ENCODE data around the gene TMEM208.

TMEM208 gene

GRCh38 chr16:67241008-67241900 is 14.3 kb downstream of the TMEM208 start:
- intact Hi-C loops (cut with micrococcal nuclease): loop anchor here (5.0 kb wide), 1 partner anchor 44 kb away; the partner anchor contains the start of gene ELMO3
- Mint-ChIP-seq H3K27ac (peak overlapping the region; percentile 85), H3K4me1 (ENCODE audit: low read depth) (peaks cover 87% of the 10 kb centered on the region), H3K4me3 (peak overlapping the region; percentile 40), H3K27me3 (no peaks in the 10 kb centered on the region), H3K9me3 (no peaks in the 10 kb centered on the region), H3K36me3 (ENCODE audit: low read depth) (peaks cover 38% of the 10 kb centered on the region)

- peak overlapping the region; percentile 23 for H3K4me3 Mint-ChIP-seq
- H3K36me3 Mint-ChIP-seq (ENCODE audit: low read depth): peaks cover 37% of the 10 kb centered on the region
- intact Hi-C loops (cut with micrococcal nuclease): loop anchor here (5.0 kb wide), 1 partner anchor 45 kb away; the partner anchor contains the start of gene ELMO3
- no peaks in the 10 kb centered on the region for H3K9me3 Mint-ChIP-seq
- H3K27me3 Mint-ChIP-seq: no peaks in the 10 kb centered on the region
- H3K27ac Mint-ChIP-seq: peak overlapping the region; percentile 85
- peaks cover 78% of the 10 kb centered on the region for H3K4me1 Mint-ChIP-seq (ENCODE audit: low read depth)
These were observed 15.3 kb downstream of the TMEM208 start for GRCh38 chr16:67242138-67242730.

- Mint-ChIP-seq H3K4me1 (ENCODE audit: low read depth) (peaks cover 79% of the 10 kb centered on the region), H3K36me3 (ENCODE audit: low read depth) (peaks cover 26% of the 10 kb centered on the region), H3K9me3 (no peaks in the 10 kb centered on the region), H3K4me3 (peak overlapping the region; percentile 89), H3K27me3 (peaks cover 10% of the 10 kb centered on the region), H3K27ac (peak overlapping the region; percentile 88)
- intact Hi-C loops (cut with micrococcal nuclease): loop anchor here (5.0 kb wide), 1 partner anchor 46 kb away; the partner anchor contains the start of gene ELMO3
These were observed 16.6 kb downstream of the TMEM208 start for GRCh38 chr16:67243481-67243880.

GRCh38 chr16:67244387-67245185 is 17.7 kb downstream of the TMEM208 start:
- peak overlapping the region; percentile 89 for H3K4me3 Mint-ChIP-seq
- H3K27ac Mint-ChIP-seq: peak overlapping the region; percentile 88
- intact Hi-C loops (cut with micrococcal nuclease): loop anchor here (5.0 kb wide), 1 partner anchor 47 kb away; the partner anchor contains the start of gene ELMO3
- H3K27me3 Mint-ChIP-seq: peaks cover 20% of the 10 kb centered on the region
- H3K36me3 Mint-ChIP-seq (ENCODE audit: low read depth): peaks cover 15% of the 10 kb centered on the region
- peaks cover 80% of the 10 kb centered on the region for H3K4me1 Mint-ChIP-seq (ENCODE audit: low read depth)
- H3K9me3 Mint-ChIP-seq: no peaks in the 10 kb centered on the region

- Mint-ChIP-seq H3K4me3 (peak overlapping the region; percentile 89), H3K27me3 (peaks cover 26% of the 10 kb centered on the region), H3K36me3 (ENCODE audit: low read depth) (peaks cover 10% of the 10 kb centered on the region), H3K4me1 (ENCODE audit: low read depth) (peaks cover 80% of the 10 kb centered on the region), H3K9me3 (no peaks in the 10 kb centered on the region), H3K27ac (peak overlapping the region; percentile 88)
- intact Hi-C loops (cut with micrococcal nuclease): no loop called here
These were observed 18.3 kb downstream of the TMEM208 start for GRCh38 chr16:67245186-67245585.

DNA sequence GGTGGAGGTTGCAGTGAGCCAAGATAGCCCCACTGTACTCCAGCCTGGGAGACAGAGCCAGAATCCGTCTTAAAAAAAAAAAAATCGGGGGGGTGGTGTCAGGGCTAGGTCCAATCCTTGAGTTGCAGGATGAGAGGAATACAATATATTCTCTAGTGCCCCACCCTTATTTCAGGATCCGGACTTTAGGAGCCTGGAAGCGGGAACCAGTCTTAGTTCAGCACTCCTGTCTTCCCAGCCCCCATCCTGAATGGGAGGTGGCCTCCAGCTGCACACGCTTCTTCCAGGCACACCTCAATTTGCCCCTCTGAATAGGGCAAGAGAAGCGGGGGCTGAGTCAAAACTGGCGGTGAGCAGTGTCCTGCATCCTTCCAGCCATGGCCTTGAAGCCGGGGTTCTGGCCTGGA is 18.7 kb downstream of the TMEM208 start:
- Mint-ChIP-seq H3K36me3 (ENCODE audit: low read depth) (peaks cover 10% of the 10 kb centered on the region), H3K27ac (peak overlapping the region; percentile 88), H3K9me3 (no peaks in the 10 kb centered on the region), H3K4me1 (ENCODE audit: low read depth) (peaks cover 78% of the 10 kb centered on the region), H3K27me3 (peaks cover 31% of the 10 kb centered on the region), H3K4me3 (peak overlapping the region; percentile 89)
- intact Hi-C loops (cut with micrococcal nuclease): no loop called here

GRCh38 chr16:67246081-67246755 is 19.3 kb downstream of the TMEM208 start:
- Mint-ChIP-seq H3K27ac (peak overlapping the region; percentile 88), H3K4me1 (ENCODE audit: low read depth) (peaks cover 72% of the 10 kb centered on the region), H3K27me3 (peaks cover 33% of the 10 kb centered on the region), H3K4me3 (peak overlapping the region; percentile 89), H3K9me3 (no peaks in the 10 kb centered on the region), H3K36me3 (ENCODE audit: low read depth) (peaks cover 10% of the 10 kb centered on the region)
- intact Hi-C loops (cut with micrococcal nuclease): no loop called here

GRCh38 chr16:67246756-67247191 is 19.8 kb downstream of the TMEM208 start:
- Mint-ChIP-seq H3K9me3 (no peaks in the 10 kb centered on the region), H3K36me3 (ENCODE audit: low read depth) (peaks cover 10% of the 10 kb centered on the region), H3K27me3 (peaks cover 38% of the 10 kb centered on the region), H3K4me3 (peak overlapping the region; percentile 89), H3K4me1 (ENCODE audit: low read depth) (peaks cover 67% of the 10 kb centered on the region), H3K27ac (peak overlapping the region; percentile 88)
- intact Hi-C loops (cut with micrococcal nuclease): loop anchor here (1.0 kb wide), 1 partner anchor 20 kb away; no protein-coding TSS in a partner anchor

DNA sequence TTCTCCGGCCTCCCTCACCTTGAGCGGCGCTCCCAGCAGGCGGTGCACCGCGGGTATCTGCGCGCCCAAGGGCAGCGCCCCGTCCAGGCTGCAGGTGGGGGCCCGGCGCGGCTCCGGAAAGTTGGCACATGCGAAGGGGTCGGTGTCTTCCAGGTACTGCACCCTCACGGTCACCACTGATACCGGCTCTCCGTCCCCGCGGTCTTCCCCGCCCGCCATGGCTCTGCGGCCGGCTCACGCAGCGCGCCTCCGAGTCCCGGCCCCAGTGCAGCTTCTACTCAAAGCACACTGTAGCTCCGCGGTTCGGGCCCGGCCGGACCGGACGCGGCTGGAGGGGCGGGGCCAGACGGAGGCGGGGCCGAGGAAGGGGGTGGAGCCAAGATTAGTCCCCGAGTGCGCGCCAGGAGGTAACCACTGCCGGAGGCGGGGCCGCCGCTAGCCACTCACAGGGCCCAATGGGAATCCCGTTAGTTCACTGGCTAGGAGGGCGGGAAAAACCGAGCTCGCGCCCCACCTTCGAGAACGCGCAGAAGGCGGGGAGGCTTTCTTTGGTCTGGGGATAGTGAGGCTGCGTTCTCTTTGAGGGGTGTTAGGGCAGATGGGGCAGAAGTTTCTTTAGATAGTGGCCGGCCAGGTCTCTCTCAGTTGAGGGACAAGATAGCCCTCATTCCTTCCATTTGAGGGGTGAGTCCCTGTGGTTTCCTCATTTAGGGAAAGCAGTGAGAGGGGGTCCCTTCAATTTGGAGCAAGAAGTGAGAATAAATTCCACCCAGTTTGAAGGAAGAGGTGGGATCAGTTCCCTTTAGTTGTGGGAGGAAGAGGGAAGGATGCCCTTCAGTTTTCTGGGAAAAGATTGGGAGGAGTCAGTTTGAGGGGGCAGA is 20.5 kb downstream of the TMEM208 start, which contains the start of gene FHOD1:
Gene FHOD1 (minus strand): TSS at position 290 of the 881 bp plus-strand sequence. CDS start 71 bp downstream, at position 219.
- Mint-ChIP-seq H3K4me1 (ENCODE audit: low read depth) (peaks cover 60% of the 10 kb centered on the region), H3K27me3 (peaks cover 38% of the 10 kb centered on the region), H3K4me3 (peak within 1 kb of the TSS; percentile 89), H3K36me3 (ENCODE audit: low read depth) (peaks cover 10% of the 10 kb centered on the region), H3K27ac (peak within 1 kb of the TSS; percentile 88), H3K9me3 (no peaks in the 10 kb centered on the region)
- intact Hi-C loops (cut with micrococcal nuclease): loop anchor here (1.0 kb wide), 1 partner anchor 21 kb away; no protein-coding TSS in a partner anchor

DNA sequence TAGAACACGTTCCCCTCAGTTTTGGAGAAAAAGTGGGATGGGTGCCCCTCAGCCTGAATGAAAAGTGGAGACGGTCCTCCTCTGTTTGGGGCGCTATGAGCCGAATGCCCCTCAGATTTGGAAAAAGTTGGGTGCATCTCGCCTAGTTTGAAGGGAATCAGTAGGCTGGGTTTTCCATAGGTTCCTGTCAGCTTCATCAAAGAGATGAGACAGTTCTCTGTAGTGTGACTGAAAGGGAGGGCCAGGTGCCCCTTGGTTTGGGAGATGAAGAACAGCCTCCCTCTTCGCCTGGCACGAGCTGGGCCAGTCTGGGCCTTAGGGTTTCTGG is 21.1 kb downstream of the TMEM208 start:
- Mint-ChIP-seq H3K36me3 (ENCODE audit: low read depth) (peaks cover 10% of the 10 kb centered on the region), H3K9me3 (no peaks in the 10 kb centered on the region), H3K4me1 (ENCODE audit: low read depth) (peaks cover 55% of the 10 kb centered on the region), H3K27ac (peak overlapping the region; percentile 88), H3K4me3 (peak overlapping the region; percentile 89), H3K27me3 (peaks cover 38% of the 10 kb centered on the region)
- intact Hi-C loops (cut with micrococcal nuclease): no loop called here

GRCh38 chr16:67248401-67249177 is 21.7 kb downstream of the TMEM208 start, which contains the start of gene SLC9A5:
Gene SLC9A5, plus strand, starts transcription at chr16:67248979. Its CDS starts 36 bp downstream, at chr16:67249015.
- Mint-ChIP-seq H3K4me1 (ENCODE audit: low read depth) (peaks cover 50% of the 10 kb centered on the region), H3K4me3 (peak within 1 kb of the TSS; percentile 89)

More at GRCh38 chr16:67248401-67249177, 21.7 kb downstream of the TMEM208 start, which contains the start of gene SLC9A5:
- intact Hi-C loops (cut with micrococcal nuclease): no loop called here
- Mint-ChIP-seq H3K36me3 (ENCODE audit: low read depth) (peaks cover 10% of the 10 kb centered on the region), H3K27me3 (peaks cover 38% of the 10 kb centered on the region), H3K9me3 (no peaks in the 10 kb centered on the region), H3K27ac (peak within 1 kb of the TSS; percentile 88)
